HepG2 (cell line): ENCODE results near the gene PRR14. TPM values are rescaled to one million over a fixed set of nuclear protein-coding genes. Genes with fewer than 3 reads are reported as not detected.

ENCODE experiments used
- ARNT2 ChIP-seq: sonication (generic); formaldehyde crosslinking; IDR thresholded peaks from 2 replicates; pipeline ENCODE4 v1.8.0; 2022; ENCODE audit warnings: mild to moderate bottlenecking, low read depth, missing genetic modification reagents, moderate library complexity
- ASH2L ChIP-seq: fragments of 300-600, 200-600 bp; sonication (generic); IDR thresholded peaks from 2 replicates; pipeline ENCODE4 v1.7.0; 2017; ENCODE audit warnings: low read depth, mild to moderate bottlenecking, moderate library complexity, mixed read lengths, low read length; ENCODE audit not compliant: insufficient read length
- FUBP1 ChIP-seq: sonication (generic); formaldehyde crosslinking; IDR thresholded peaks from 2 replicates; pipeline ENCODE4 v1.5.1; 2020; ENCODE audit warnings: missing genetic modification reagents, mild to moderate bottlenecking, borderline replicate concordance
- KLF6 ChIP-seq: IDR thresholded peaks from 2 replicates; pipeline ENCODE4 v1.8.0; 2016; ENCODE audit warnings: missing biosample characterization, missing genetic modification reagents
- KMT2B ChIP-seq: IDR thresholded peaks from 2 replicates; pipeline ENCODE4 v1.6.1; 2016; ENCODE audit warnings: missing genetic modification reagents, missing compliant biosample characterization
- MEF2D ChIP-seq: sonication (generic); formaldehyde crosslinking; IDR thresholded peaks from 2 replicates; pipeline ENCODE4 v1.5.1; 2020; ENCODE audit warnings: mild to moderate bottlenecking, missing genetic modification reagents
- NCOA2 ChIP-seq: sonication (generic); formaldehyde crosslinking; IDR thresholded peaks from 2 replicates; pipeline ENCODE4 v1.8.0; 2022; ENCODE audit warnings: inconsistent platforms
- NFYB ChIP-seq: sonication (generic); formaldehyde crosslinking; IDR thresholded peaks from 2 replicates; pipeline ENCODE4 v1.4.0; 2020; ENCODE audit warnings: missing genetic modification reagents
- NKX3-1 ChIP-seq: sonication (generic); formaldehyde crosslinking; IDR thresholded peaks from 2 replicates; pipeline ENCODE4 v1.5.0; 2020; ENCODE audit warnings: missing genetic modification reagents
- NR2C2 ChIP-seq: sonication (generic); formaldehyde crosslinking; IDR thresholded peaks from 2 replicates; pipeline ENCODE4 v1.4.0; 2020; ENCODE audit warnings: missing genetic modification reagents, mild to moderate bottlenecking, moderate library complexity, borderline replicate concordance
- SPEN ChIP-seq: sonication (generic); formaldehyde crosslinking; IDR thresholded peaks from 2 replicates; pipeline ENCODE4 v1.5.1; 2020; ENCODE audit warnings: low read depth, mild to moderate bottlenecking, missing genetic modification reagents
- XRCC5 ChIP-seq: fragments of 200-400 bp; formaldehyde crosslinking; optimal IDR thresholded peaks from 2 replicates; pipeline ENCODE3; 2017; ENCODE audit warnings: mild to moderate bottlenecking, low read length
- ZBED4 ChIP-seq: sonication (generic); formaldehyde crosslinking; IDR thresholded peaks from 2 replicates; pipeline ENCODE4 v1.4.0; 2020; ENCODE audit warnings: missing genetic modification reagents, borderline replicate concordance
- ZNF317 ChIP-seq: sonication (generic); formaldehyde crosslinking; IDR thresholded peaks from 2 replicates; pipeline ENCODE4 v1.5.0; 2020; ENCODE audit warnings: mild to moderate bottlenecking, missing genetic modification reagents
- ZNF329 ChIP-seq: sonication (generic); formaldehyde crosslinking; IDR thresholded peaks from 2 replicates; pipeline ENCODE4 v1.9.0; 2021; ENCODE audit warnings: low read depth, mild to moderate bottlenecking, missing genetic modification reagents
- ZNF362 ChIP-seq: sonication (generic); formaldehyde crosslinking; IDR thresholded peaks from 2 replicates; pipeline ENCODE4 v1.4.0; 2020; ENCODE audit warnings: missing genetic modification reagents, mild to moderate bottlenecking, borderline replicate concordance
- ZNF414 ChIP-seq: sonication (generic); formaldehyde crosslinking; IDR thresholded peaks from 2 replicates; pipeline ENCODE4 v1.5.0; 2020; ENCODE audit warnings: missing genetic modification reagents
- ZNF713 ChIP-seq: sonication (generic); formaldehyde crosslinking; IDR thresholded peaks from 2 replicates; pipeline ENCODE4 v1.4.0; 2020; ENCODE audit warnings: mild to moderate bottlenecking, missing genetic modification reagents
- ZNF768 ChIP-seq: sonication (generic); formaldehyde crosslinking; IDR thresholded peaks from 2 replicates; pipeline ENCODE4 v1.4.0; 2020; ENCODE audit warnings: missing genetic modification reagents
- ZNF792 ChIP-seq: IDR thresholded peaks from 2 replicates; pipeline ENCODE4 v1.6.1; 2016
- ZSCAN12 ChIP-seq: sonication (generic); formaldehyde crosslinking; IDR thresholded peaks from 2 replicates; pipeline ENCODE4 v1.9.0; 2021; ENCODE audit warnings: mild to moderate bottlenecking, missing genetic modification reagents
- polyA plus RNA-seq, 8 experiments: library from polyadenylated mRNA; depleted of rRNA in 3 of 8; stranded (reverse) in 7 of 8; unstranded in 1 of 8; fragments of >200 nt; fragmentation: Illumina TruSeq in 4 of 8; extraction: Trizol in 4 of 8; gene quantifications; 2 replicates each; pipeline versions ENCODE4 v1.2.1 to v1.2.3, GENCODE V29; 2011 to 2016; ENCODE audit warnings: low read depth in 4 of 8, missing spikeins in 1 of 8, mixed read lengths in 1 of 8; ENCODE audit not compliant: insufficient read depth in 1 of 8
- total RNA-seq, 5 experiments: library from RNA; depleted of rRNA; stranded (reverse); fragments of >200 nt; fragmentation: Illumina TruSeq; extraction: Trizol; gene quantifications; 2 replicates each; pipeline ENCODE4 v1.2.3, GENCODE V29; 2016; ENCODE audit warnings: low read depth in 1 of 5

PRR14 gene
- total and polyA plus RNA-seq, 2 of the 13 experiments (the other 11 are each of a cell fraction or from before 2014, with no cell fraction given): 8.4 to 11.0 TPM

GRCh38 chr16:30650369-30651123 lies at the start of gene PRR14 (continued):
- peak; percentile 60; the same call in 1 of the 2 replicates for TF ChIP-seq ZNF362 (CRISPR knock-in tag)
- TF ChIP-seq NCOA2 (CRISPR knock-in tag): no peak
- TF ChIP-seq FUBP1 (CRISPR knock-in tag): no peak
- peak; percentile 92 for TF ChIP-seq XRCC5
- no peak for TF ChIP-seq ZNF768 (CRISPR knock-in tag)
- peak; percentile 90; the same call in 1 of the 2 replicates for TF ChIP-seq ZNF414 (CRISPR knock-in tag)
- TF ChIP-seq ZNF792: peak; percentile 29
- TF ChIP-seq ZNF713 (CRISPR knock-in tag): 0 out of 2 replicates have a peak, but pooled peaks have one; percentile 27
- peak; percentile 90 for TF ChIP-seq NR2C2
- 0 out of 2 replicates have a peak, but pooled peaks have one; percentile 18 for TF ChIP-seq ARNT2 (CRISPR knock-in tag)
- TF ChIP-seq ZSCAN12: no peak
- peak; percentile 55; the same call in 1 of the 2 replicates for TF ChIP-seq ZBED4 (CRISPR knock-in tag)
- no peak; the same call in 1 of the 2 replicates for TF ChIP-seq KLF6 (CRISPR knock-in tag)
- 0 out of 2 replicates have a peak, but pooled peaks have one; percentile 15 for TF ChIP-seq MEF2D
- TF ChIP-seq SPEN (CRISPR knock-in tag): peak; percentile 83
- no peak; the same call in none of the 2 replicates for TF ChIP-seq KMT2B (CRISPR knock-in tag)
- TF ChIP-seq ASH2L: no peak
- TF ChIP-seq ZNF329 (CRISPR knock-in tag): 0 out of 2 replicates have a peak, but pooled peaks have one; percentile 42
- no peak; the same call in 1 of the 2 replicates for TF ChIP-seq NKX3-1 (CRISPR knock-in tag)
- TF ChIP-seq NFYB: peak; percentile 98
- TF ChIP-seq ZNF317 (CRISPR knock-in tag): peak; percentile 46; the same call in 1 of the 2 replicates
